GM19240 (cell line): ENCODE measurements around the gene INVS.

Source experiments
- DNase-seq: peaks from one replicate; pipeline ENCODE4 v3.0.0; 2011; ENCODE audit warnings: low spot score; ENCODE audit not compliant: insufficient read length

INVS gene

DNA sequence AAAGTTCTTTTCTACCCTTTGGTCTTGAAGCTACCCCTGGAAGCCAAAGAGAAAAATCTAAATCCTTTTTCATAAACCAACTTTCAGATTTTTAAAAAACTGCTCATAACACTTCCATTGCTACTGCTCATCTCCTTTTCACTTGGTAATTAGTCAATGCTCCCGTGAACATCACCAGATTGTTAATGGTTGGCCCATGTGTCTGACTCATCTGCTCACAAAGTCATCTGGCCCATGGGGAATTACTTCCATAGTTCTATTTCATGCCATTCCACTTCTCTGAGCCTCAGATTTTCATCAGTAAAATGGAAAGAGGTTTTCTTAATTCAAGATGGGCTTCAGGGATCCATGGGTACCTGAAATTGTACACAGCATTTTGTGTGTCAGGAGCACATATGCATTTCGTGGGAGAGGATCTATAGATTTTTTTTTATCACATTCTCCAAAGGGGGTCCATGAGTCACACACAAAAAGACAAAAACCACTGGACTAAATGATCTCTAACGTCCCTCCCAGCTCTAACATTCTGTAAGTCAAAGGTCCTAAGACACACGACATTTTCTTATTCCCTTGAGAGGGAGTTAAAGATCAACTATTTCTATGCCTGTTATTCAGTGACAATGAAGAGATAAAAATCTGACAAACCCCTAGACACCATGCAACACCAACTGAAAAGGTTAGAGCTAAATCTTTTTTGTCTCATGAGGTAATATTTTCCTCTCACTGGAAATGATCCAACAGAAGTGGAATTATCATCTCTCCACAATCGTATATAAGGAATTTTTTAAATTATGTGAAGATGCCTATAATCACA lies 178.3 kb downstream of the INVS start:
- no peak for DNase-seq

DNA sequence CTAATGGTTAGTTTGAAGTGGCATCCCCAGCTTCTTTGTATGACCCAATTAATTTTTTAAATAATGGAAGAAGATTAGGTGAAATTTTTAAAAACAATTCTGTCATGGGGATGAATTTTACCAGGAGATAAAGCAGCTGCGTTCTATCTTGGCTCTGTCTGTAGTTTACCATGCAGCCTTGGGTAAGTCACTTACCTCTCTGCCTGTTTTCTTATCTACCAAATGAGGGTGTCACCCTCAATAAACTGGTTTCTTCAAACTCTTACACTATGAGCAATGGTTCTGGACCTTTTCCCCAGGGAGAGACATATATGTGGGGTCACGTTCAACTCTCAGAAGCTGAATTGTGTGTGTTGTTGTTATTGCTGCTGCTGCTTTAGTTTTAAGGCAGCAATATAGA lies 182.0 kb downstream of the INVS start:
- no peak for DNase-seq

DNA sequence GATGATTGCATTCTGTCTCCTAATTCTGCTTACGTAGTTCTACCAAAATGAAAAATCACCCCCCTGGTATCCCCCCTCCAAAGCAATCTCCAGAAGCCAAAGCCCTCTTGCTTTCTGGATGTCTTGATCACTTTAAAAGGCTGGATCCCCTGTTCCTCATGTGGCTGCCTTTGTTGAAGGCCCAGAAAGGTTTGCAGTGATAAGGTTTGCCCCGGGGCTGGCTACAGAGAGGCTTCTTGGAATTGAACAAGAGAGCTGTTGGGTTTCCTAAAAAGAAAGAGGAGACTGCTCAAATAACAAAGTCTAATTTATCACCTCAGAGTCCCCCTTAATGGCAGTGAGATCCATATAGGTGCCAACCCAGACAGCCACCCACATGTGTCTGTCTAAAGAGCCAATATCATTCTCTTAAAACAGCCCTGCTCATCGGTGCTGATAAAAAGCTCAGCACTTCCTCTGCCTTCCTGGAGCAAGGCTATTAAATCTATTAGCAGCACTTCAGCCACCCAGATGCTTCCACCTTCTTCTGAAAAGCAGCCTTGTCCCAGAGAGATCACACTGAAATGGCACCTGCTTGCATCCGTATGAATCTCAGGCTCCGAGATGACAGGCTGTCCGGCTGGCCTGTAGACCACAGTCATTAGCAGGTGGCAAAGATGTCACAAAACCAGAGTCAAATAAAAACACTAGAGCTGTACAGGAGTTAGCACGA lies 182.8 kb downstream of the INVS start:
- DNase-seq = no peak

DNA sequence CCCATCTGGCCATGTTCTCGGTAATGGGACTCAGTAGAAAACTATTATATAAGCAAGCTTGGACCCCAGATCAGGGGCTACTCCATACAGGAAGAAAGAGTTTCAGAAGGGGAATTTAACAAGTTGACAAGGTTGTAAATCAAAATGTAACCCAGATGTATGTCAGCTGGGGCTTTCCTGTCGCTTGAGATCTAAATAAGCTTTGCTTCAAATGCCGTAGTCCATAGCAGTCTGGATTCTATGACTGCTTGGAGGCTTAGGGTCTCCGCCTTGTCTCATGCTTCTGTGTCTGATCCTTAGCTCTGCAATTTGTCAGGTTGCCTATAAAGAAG lies 183.3 kb downstream of the INVS start:
- no peak for DNase-seq

DNA sequence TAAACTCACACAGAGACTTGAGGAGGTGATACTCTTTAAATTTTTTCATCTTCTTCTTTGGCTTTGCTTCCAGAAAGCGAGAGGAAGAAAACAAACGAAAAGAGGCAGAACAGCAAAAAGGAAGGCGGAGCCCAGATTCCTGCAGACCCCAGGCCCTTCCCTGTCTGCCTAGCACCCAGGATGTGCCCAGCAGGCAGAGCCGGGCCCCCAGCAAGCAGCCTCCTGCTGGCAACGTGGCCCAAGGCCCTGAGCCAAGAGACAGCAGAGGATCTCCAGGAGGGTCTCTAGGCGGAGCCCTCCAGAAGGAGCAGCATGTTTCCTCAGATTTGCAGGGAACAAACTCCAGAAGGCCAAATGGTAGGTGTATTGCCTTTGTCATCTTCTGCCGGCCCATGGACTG lies 185.2 kb downstream of the INVS start:
- DNase-seq = no peak

DNA sequence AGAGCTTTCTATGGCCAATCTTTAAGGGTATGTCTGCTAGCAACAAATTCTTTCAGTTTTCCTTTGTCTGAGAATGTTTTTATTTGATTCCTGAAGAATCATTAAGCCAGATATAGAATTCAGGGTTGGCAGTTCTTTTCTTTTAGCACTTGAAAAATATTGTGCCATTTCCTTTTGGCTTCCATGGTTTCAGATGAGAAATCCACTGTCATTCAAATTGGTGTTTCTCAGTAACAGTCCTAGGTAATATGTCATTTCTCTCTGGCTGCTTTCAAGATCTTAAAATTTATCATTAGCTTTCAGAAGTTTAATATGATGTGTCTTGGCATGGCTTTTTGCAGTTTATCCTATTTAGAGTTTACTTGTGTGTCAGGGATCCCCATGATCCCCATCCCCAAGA lies 186.0 kb downstream of the INVS start:
- no peak for DNase-seq

DNA sequence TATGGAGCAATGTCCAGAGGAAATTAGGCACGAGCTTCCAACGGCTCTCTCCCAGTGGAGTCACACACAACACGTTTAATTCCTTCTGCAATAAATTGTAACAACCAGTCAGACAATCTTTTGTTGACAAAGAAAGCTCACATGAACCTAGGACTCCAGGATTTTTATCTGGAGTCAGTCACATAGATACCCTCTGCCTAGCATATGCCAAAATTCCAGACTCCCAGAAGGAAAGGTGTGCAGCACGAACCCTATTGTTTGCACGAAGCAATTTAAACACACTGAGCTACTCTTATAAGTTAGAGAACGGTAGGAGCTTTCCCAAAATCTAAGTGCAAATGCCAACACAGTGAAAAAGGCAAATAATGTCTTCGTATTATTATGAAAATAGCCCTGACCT lies 186.6 kb downstream of the INVS start:
- no peak for DNase-seq

DNA sequence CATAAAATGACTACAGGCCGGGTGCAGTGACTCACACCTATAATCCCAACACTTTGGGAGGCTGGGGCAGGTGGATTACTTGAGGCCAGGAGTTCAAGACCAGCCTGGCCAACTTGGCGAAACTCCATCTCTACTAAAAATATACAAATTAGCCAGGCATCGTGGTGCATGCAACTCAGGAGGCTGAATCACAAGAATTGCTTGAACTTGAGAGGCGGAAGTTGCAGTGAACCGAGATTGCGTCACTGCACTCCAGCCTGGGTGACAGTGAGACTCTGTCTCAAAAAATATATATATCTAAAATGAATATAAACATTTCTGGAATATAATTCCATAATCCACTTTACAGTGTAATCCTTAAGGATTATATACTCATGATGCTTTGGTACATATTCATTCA lies 187.2 kb downstream of the INVS start:
- no peak for DNase-seq

DNA sequence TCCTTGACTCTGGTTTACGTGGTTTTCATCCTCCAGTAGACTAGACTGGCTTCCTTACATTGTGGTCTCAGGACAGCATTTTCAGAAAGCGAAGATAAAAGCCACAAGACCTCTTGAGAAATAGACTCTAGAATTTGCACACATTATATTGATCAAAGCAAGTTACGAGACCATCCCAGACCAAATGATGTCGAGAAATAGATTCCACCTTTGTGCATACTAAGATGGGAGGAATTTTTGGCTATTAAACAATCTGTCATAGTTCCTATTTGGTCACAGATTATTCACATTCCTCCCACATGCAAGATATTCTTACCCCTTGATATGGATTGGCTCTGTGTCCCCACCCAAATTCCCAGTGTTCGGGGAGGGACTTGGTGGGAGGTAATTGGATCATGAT lies 188.1 kb downstream of the INVS start:
- DNase-seq = no peak

DNA sequence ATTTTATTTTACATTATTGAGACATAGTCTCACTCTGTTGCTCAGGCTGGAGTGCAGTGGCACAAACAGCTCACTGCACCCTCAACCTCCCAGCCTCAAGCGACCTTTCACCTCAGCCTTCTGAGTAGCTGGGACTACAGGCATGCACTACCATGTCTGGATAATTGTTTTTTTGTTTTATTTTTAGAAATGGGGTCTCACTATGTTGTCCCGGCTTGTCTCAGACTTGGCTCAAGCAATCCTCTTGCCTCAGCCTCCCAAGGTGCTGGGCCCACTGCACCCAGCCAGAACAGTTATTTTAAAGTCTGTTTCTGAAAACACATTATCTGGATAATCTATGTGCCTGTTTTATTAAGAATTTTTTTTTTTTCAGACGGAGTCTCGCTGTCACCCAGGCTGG lies 191.7 kb downstream of the INVS start:
- DNase-seq = no peak

DNA sequence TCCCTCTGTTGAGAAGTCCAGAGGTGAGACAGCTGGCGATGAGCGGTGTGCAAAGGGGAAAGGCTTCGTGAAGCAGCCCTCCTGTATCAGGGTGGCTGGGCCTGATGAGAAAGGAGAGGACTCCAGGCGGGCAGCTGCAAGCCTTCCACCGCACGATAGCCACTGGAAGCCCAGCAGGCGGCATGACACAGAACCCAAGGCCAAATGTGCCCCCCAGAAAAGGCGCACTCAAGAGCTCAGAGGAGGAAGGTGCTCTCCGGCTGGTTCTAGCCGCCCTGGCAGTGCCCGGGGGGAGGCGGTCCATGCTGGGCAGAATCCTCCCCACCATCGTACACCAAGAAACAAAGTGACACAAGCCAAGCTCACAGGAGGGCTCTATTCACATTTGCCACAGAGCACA lies 193.4 kb downstream of the INVS start:
- no peak for DNase-seq

DNA sequence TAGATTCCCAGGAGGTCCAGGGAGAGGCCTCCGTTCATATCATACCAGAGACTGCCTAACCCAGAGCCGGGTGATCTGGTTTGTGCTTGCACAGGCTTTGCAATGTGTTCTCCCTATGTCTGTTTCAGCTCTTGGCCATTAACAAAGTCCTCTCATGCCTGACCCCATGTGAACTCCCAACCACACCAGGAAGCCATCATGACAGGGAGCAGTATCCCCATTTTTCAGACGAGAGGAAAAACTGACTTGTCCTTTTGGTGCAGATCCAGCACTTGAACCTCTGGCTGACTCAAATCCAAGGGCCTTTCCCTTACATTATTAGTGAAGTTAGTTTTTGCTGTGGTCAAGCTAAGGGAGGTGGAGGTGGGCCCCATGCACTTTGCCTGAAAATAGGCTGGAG lies 195.3 kb downstream of the INVS start:
- no peak for DNase-seq

DNA sequence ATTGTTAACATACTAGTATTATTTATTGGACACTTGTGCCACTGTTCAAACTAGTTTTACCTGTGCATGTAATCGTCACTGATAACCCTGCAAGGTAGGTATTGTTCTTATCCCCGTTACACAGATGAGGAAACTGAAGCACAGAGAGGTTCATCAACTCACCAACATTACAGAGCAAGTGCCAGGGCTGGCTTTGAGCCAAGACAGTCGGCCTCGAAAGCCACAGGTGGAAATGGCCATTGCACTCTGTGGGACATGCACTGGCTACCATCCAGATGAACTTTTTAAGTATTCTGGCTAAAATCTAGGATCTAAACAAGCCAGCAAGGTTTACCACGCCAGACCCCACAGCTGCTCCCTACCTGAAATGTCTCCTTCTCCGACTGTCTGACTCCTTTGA lies 195.8 kb downstream of the INVS start:
- DNase-seq = no peak

DNA sequence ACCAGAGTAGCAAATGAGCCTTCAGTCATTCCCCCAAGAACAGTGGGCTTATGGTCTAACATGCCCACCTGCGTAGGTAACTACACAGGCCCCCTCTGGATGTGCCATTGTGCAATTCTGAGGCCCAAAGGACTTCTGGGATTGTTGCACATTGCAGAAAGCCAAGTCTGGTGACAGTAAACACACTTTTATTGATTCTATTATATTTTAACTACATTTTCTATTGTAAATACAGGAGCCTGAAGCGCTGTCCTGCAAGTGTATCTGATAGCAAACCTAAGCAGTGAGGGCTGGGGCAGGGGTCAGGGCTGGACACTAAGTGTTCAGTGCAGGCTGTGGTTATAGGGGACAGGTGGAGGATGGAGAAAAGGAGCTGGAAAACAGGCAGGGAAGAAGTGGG lies 196.2 kb downstream of the INVS start:
- no peak for DNase-seq

DNA sequence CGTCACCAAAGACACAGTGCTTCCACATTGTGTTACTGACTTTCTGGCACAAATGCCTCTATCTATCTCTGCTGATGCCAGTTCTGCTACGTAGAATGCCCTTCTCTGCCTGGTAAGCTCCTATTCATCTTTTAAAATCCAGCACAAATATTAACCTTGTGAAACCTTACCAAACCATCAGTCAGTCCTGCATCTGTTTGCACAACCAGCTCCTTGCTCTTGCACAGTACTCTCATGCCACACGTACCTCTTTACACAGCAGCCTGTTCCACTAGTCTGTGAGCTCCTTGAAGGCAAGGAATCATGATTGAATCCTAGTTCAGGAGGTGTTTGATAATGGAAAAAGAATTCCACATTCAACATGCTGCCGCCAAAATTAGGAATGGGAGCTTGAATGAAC lies 197.4 kb downstream of the INVS start:
- no peak for DNase-seq

DNA sequence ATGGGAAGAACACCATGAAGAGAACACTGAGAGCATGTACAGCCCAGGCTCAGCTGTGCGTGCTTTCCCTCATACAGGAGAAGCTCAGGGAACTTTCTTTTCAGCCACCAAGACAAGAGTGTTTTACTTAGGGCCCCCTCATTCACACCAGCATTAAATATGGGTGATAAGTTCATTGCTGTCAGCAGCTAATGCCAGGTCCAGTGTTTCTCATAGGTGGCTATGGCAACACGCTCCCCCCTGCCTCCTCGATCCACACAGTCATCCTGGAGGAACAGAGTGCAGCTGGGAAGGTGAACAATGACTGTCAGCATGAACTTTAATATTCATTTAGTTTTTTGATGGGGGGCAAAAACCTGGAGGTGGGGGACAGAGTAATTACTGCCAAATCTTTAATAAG lies 199.3 kb downstream of the INVS start:
- no peak for DNase-seq

DNA sequence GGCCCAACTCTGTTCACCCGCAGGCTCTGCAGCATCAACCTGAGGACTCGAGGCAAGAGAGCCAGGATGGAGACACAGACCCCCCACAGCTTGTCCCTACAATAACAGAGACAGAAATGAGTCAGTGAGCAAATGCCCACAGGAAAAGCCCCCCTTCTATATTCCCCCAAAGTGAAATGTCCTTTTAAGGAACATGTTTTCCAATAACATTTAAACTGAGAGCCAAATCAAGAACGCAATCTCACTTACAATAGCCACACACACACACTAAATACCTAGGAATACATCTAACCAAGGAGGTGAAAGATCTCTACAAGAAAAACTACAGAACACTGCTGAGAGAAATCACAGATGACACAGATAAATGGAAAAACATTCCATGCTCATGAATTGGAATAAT lies 204.7 kb downstream of the INVS start:
- DNase-seq = no peak

DNA sequence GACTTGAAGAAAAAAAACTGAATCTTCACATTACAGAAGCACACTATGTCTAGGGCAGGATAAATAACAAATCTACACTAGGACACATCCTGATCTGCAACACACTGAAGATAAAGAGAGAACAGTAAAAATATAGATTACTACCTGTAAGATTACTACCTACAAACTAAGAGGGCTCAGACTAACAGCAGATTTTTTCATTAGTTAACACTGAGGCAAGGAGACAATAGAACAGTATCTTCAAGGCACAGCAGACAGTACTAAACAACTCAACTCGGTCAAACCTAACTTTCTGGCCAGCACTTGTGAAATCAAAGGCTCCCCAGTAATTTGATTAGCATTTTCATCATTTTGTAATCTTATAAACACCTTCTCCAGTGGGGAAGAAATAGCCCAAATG lies 207.2 kb downstream of the INVS start:
- no peak for DNase-seq

DNA sequence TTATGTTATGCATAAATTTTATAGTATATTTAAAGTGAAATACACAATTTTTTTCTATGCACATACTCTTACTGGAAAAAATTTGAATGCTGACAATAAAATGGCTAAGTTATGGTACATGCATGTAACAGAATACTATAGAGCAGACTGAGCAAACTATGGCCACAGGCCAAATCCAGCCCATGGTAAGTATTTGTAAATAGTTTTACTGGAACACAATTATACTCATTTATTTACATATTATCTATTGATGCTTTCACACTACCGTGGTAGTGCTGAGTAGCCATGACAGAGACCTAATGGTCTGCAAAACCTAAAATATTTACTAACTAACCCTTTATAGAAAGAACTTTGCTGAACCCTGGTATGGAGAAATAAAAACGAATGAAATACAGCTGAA lies 208.0 kb downstream of the INVS start:
- DNase-seq = no peak

DNA sequence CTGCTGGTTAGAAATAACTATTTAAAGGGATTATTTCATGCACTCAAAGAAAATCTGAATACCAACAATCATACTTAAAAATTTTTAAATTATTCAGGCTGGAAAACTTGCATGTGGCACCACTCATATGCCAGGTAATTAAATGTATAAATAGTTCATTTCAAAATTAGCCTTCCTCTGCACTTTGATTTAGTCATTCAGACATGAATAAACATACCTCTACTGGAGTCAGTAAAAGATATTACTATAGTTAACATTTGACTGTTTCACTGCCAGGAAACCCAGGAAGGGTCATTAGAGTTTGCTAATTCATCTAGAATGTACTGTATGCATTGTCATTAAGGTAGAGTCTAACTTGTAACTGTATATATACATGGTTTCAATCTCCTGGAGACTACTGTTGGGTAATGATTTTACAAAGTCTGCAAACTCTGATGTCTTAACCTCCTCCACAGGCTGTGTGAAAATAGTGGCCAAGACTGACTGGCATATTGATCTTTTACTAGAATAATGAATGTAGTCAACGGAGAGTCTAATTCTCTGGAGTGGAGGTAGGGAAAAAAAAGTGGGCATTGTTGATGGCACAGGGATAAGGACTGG lies 210.0 kb downstream of the INVS start:
- no peak for DNase-seq

DNA sequence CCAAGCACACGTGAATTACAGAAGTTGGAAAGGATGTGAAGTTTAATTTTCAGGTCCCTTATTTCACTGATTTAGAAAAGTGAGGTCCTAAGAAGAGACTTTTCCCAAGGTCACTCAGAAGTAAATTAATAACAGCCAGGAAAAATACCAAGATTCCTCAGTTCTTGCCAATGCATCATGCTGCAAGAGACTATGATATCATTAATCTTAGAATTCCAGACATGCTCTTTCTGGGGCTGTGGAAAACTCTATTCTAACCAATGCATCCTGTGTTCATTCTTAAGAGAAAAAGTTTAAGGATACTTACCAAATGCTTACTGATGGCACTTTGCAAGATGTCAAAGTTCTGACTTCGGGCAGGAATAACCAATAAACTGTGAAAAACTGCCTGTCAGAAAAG lies 210.9 kb downstream of the INVS start:
- no peak for DNase-seq

DNA sequence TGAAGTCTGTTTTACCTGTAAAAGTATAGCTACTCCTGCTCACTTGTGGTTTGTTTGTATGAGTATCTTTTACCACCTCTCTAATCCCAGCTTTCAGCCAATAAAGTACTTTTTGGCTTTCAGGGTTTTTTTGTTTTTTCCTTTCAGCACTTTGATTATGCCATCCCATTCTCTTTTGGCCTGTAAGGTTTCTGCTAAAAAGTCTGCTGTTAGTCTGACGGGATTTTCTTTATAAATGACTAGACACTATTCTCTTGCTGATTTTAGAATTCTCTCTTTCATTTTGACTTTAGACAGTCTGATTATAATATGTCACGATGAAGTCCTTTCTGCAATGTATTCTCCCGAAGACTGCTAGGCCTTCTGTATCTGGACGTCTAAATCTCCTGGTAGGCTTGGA lies 216.5 kb downstream of the INVS start:
- DNase-seq = no peak

DNA sequence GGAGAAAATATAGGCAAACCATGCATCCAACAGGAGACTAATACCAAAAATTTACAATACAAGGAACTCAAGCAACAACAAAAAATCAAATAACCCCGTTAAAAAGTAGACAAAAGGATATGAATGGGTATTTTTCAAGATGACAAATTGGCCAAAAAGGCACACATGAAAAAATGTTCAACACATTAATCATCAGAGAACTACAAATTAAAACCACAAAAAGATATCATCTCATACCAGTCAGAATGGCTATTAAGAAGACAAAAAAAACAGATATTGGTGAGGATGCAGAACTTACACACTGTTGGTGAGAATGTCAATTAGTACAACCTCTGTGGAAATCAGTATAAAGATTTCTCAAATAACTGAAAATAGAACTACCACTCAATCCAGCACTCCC lies 218.7 kb downstream of the INVS start:
- no peak for DNase-seq
